Hepatocyte (in vitro differentiated cells): Measurements from ENCODE around the gene MBOAT2.

ENCODE experiments used
- EZH2 ChIP-seq: fragments of 200-600 bp; sonication (generic); IDR thresholded peaks from 2 replicates; pipeline ENCODE4 v1.6.1; 2016; ENCODE audit warnings: antibody characterized with exemption, mild to moderate bottlenecking, borderline replicate concordance
- TF ChIP-seq, protein P1 (sequence below): fragments of 200-600 bp; sonication (generic); IDR thresholded peaks from 2 replicates; pipeline ENCODE4 v1.5.1; 2016; ENCODE audit warnings: antibody characterized with exemption, mild to moderate bottlenecking; ENCODE audit not compliant: poor library complexity

GRCh38 chr2:9020267-9020666, 16.8 kb upstream of the MBOAT2 start:
- TF ChIP-seq, protein P1, sequence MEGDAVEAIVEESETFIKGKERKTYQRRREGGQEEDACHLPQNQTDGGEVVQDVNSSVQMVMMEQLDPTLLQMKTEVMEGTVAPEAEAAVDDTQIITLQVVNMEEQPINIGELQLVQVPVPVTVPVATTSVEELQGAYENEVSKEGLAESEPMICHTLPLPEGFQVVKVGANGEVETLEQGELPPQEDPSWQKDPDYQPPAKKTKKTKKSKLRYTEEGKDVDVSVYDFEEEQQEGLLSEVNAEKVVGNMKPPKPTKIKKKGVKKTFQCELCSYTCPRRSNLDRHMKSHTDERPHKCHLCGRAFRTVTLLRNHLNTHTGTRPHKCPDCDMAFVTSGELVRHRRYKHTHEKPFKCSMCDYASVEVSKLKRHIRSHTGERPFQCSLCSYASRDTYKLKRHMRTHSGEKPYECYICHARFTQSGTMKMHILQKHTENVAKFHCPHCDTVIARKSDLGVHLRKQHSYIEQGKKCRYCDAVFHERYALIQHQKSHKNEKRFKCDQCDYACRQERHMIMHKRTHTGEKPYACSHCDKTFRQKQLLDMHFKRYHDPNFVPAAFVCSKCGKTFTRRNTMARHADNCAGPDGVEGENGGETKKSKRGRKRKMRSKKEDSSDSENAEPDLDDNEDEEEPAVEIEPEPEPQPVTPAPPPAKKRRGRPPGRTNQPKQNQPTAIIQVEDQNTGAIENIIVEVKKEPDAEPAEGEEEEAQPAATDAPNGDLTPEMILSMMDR = no peak
- no peak for TF ChIP-seq EZH2
